ENCODE results near the gene PHF2.

PHF2 gene

DNA sequence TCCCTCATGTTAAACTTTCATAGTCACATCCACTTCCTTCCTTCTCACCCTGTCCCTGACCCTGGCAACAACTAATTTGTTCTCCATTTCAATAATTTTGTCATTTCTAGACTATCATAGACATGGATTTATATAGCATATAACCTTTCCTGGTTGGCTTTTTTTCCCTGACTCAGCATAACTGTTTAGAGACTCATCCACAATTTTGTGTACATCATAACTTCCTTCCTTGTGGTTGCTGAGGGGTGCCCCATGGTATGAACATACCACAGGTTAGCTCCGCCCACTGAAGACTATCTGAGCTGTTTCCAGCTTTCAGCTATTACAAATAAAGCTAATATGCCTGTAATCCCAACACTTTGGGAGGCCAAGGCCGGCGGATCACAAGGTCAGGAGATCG is 137.3 kb downstream of the PHF2 start:
- no peak for DNase-seq

- DNase-seq, result no peak
Observed at GRCh38 chr9:93721417-93721965, 145.1 kb downstream of the PHF2 start.

GRCh38 chr9:93724852-93725251 is 148.5 kb downstream of the PHF2 start:
- DNase-seq, result no peak

DNA sequence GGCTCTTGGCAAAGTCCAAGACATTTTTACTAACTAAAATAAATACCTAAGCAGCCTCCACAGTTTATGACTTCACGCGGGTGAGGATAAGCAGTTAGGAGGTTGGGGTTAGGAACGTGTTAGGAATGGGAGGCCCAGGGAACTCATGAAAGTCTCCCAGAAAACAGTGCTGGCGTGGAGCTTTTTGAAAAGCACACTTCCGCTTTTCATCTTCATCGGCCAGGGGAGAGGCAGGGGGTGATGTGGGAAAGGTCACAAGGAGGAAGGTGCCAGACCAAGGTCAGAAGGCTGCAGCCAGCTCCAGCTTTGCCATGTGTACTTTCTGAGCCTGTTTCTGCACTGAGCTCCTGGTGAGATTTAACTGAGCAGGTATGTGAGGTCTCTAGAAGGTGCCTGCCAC is 149.0 kb downstream of the PHF2 start:
- DNase-seq, result no peak

DNA sequence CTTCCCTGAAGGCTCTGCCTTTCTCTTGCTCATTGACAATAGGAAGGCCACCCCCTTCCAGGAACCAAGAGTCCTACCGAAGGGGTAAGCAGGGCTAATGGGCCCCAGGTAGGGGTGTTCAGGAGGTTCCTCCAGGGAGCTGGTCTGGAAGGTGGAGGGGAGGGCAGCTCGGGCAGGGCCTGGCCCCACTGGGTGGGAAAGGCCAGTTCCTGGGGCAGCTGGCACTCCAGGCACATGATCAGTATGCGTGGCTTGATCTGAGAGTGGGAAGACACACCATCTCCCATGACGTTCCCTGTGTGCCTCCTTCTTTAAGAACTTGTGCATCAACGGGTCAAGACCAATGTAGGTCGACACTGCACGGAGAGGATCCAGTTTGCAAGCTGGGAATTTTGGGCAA is 149.8 kb downstream of the PHF2 start:
- no peak for DNase-seq
